Stimulated activated CD4-positive, alpha-beta T cell treated with anti-CD3 and anti-CD28 coated beads, Interleukin-1b, Interleukin-23, amount 100 ng/mL, for 1 hour (primary cell): ENCODE data around the gene TMEM52.

Source experiments
- DNase-seq, 2 donors: peaks; one replicate each; pipeline ENCODE4 v3.0.0-alpha.2; 2020; ENCODE audit warnings: low read depth in 2 of 2

The TMEM52 gene

DNA sequence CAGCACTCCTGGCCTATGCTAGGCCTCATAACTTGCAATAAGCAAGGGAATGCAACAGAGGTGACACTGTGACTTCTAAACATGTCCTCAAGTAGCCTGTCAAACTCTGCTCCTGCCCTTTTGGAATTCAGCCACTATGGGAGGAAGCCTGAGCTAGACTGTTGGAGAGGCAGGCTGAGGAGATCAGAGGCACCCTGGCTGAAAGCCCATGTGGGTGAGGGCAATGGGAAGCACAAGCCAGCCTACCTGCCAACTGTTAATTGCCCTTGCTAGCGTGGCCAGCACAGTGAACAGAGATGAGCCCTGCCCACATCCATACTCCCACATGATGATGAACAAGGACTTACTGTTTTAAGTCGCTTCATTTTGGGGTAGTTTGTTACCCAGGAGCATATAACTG, 45.9 kb downstream of the TMEM52 start:
- no peak for DNase-seq

DNA sequence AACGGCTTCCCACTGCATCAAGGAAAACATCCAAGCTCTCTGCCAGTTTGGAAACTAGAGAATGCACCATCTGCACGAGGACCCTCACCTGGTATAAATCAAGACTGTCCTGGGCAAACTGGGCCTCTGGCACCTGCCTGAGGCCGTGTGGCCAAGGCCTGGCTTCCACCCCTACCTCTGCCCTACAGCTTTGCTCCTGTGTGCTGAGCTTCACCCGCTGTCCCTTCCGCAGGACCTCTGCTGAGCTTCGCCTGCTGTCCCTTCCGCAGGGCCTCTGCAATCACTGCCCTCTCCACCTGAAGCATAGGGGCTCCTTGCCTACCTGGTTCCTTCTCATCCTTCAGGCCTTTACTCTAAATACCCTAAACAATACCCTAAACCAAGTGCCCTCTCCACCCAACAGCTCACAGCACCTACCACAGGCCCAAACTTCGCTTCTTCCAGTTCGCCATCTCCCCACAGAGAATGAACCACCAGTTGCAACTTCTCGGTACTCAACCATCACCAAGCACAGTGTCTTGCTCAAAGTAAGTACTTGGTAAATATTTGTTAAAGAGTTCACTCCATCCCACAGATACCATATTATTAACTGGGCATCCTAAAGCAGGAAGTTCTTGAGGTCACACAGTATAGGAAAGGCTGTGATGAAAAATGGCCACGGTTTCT, 46.6 kb downstream of the TMEM52 start:
- no peak for DNase-seq

DNA sequence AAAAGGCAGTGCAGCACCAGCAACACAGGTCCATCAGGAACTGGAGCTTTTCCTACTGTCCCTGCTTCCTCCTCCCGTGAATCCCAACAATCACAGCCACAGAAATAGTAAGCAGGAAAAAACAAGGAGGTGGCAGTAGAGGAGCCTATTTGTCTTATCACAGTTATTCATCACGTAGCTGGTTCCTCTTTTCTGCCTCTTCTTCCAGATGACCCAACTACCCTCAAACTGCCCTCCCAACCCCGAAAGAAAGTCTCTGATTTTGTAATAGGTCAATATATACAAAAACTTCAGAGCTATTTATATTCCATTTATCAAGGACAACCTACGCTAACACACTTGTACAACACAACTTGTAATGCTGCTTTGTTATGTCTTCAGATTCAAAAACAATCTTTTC, 49.6 kb downstream of the TMEM52 start:
- DNase-seq = no peak
